CMK (cell line): Measurements from ENCODE around the gene SDC1.
A peak's percentile ranks its signal among the peaks of the same experiment; 100 is the strongest.
"Not testable (repeated sequence)": the region's sequence is repeated elsewhere in the genome, so short reads cannot be mapped to it uniquely, and the experiment has no call there.

Experiments
- DNase-seq: peaks from one replicate; pipeline ENCODE4 v3.0.0-alpha.2; 2010; ENCODE audit warnings: low read depth

The SDC1 gene

DNA sequence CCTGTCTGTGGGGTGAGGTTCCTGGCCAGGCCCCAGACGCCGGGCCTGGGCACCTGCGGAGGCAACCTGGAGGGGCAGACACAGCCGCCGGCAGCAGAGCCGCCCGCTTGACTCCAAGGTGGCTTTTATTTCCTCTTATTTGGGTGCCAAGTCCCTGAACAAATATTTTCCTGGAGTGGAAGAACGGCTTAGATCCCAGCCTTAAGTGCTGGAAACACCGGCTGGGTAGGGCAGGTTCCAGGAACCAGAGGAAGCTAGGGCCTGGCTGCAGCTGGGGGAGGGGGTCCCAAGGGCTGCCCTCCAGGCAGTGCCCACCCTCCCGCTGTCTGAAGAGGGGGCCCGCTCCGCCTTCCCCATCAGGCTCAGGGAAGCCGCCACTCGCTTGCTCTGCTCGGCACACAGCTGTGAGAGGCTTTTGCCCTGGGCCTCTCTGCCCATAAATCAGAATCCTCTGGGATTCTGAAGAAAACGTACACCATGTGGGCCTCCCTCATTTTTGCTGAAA lies 28.2 kb downstream of the SDC1 start:
- DNase-seq = no peak

- DNase-seq = no peak
Measured at GRCh38 chr2:20196053-20196656, 28.8 kb downstream of the SDC1 start.

DNA sequence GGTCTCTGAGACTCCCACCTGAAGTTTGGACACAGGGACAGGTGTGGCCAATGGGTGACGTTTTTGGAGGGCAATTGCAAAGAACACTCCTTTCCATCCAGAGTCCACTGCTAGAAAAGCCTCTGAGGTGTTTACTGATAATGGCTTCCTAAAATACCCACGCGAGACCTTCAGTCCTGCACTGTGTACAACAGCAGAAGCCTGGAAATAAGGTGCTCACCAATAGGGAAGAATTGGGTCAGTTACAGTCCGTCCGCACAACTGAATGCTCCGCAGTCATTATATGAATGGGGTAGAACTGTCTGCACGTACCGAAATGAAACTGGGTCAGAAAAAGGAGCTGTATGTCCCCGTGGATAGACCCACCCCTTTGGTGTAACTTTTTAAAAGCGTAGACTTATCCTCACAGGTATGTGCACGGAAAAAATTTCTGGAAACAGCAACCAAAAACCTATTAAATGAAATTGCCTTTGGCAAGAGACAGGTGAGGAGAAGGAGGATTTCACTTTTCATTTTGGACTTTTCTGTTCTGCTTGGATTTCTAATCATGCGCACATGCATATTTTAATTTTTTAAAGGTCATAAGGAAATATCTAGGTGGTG lies 29.4 kb downstream of the SDC1 start:
- DNase-seq = no peak

DNA sequence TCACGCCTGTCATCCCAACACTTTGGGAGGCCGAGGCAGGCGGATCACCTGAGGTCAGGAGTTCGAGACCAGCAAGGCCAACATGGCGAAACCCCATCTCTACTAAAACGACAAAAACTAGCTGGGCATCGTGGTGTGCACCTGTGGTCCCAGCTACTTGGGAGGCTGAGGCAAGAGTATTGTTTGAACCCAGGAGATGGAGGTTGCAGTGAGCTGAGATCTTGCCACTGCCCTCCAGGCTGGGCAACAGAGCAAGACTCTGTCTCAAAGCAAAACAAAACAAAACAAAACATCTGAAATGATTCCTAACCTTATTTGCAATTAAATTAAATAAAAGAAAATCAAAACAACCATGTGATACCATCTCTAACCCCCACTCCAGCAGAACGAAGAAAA lies 29.9 kb downstream of the SDC1 start:
- DNase-seq = not testable (repeated sequence)

DNA sequence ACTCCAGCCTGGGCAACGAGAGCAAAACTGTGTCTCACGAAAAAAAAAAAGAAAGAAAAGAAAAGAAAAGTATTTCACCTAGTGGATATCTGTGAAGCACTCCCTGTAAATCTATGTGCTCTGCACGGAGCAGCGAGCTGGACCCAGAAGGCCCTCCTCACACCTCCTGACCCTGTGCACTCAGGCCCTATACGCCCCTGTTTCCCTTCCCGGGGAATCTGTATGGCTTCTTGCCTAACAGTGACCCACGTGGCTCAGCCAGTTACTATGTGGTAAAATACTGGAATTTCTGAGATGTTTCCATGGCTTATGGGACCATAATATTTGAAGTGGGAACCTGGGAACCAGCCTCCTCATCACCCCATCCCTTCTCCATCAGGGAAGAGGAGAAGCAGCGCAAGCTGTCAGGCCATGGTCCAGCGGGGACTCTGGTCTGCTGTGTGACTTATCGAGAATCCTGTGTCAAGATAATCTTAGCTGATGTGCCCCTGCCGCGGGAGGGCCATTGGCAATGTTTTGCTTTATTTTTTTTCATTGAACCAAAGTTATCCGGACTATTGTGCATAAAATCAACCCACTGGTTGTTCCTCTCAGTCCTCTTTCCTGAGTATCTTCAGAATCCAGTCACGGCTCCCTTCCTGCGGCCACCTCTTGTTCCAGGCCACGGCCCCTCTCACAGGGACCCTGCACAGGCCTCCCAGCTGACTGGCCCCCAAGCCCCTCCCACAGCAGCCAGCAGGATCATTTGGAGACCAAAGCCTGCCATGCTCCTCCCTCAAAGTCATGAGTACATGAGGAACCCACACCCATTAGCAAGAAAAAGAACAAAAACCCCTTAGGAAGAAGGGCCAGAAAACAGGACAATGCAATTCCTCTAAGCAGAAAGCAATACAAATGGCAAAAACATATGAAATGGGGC lies 30.6 kb downstream of the SDC1 start:
- no peak for DNase-seq

DNA sequence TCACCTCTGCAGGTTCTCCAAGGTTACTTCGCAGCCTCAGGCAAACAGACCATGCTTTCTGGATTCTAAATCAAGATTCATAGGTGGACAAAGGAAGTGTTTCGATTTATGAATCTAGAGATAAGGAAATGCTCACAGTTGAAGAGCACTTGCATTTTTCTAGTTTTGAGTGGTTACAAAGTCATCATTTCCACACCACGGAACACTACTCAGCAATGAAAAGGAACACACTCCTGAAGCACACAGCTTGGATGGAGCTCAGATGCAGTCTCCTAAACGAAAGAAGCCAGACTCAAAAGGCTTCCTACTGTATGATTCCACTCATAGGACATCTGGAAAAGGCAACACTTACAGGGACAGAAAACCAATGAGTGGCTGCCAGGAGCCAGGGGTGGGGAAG lies 31.7 kb downstream of the SDC1 start:
- no peak for DNase-seq

GRCh38 chr2:20192781-20193180 lies 32.1 kb downstream of the SDC1 start:
- DNase-seq = no peak

DNA sequence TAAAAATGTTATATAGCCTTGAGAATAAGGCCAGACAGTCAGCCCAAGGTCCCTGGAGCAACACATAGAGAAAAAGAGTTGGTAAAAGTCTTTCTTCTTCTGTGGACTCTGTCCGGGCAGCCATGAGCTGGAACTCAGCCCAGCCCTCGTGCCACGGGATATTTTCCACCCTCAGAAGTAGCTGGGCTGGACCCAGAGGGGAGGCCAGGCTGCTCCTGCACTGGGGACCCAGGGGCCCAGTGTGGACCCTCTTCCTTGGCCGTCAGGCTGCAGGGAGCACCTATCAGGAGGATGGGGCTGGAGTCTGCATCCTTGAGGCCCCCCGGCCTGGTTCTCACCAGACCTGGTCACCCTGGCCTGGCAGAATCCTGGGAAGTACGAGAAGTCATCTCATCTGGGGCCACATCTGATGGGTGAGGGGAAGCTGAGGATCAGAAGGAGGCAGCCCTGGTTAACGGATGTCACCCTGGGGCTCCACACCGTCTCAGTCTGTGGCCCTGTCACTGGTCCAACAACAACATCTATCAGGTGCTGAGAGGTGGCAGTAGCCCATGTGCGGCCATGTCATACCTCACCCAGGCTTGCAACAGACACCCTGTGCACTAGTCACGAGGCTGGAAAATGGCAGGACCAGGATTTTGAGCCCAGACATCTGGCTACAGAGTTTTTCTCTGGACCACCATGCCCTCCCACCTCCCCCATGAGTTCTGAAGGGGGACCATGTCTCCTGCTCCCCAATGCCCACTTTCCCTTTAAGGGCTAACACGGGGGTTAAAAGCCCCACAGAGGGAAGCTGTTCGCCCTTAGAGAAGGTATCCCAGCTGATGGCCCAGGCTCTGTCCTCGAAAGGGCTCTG lies 33.0 kb downstream of the SDC1 start:
- DNase-seq = no peak

DNA sequence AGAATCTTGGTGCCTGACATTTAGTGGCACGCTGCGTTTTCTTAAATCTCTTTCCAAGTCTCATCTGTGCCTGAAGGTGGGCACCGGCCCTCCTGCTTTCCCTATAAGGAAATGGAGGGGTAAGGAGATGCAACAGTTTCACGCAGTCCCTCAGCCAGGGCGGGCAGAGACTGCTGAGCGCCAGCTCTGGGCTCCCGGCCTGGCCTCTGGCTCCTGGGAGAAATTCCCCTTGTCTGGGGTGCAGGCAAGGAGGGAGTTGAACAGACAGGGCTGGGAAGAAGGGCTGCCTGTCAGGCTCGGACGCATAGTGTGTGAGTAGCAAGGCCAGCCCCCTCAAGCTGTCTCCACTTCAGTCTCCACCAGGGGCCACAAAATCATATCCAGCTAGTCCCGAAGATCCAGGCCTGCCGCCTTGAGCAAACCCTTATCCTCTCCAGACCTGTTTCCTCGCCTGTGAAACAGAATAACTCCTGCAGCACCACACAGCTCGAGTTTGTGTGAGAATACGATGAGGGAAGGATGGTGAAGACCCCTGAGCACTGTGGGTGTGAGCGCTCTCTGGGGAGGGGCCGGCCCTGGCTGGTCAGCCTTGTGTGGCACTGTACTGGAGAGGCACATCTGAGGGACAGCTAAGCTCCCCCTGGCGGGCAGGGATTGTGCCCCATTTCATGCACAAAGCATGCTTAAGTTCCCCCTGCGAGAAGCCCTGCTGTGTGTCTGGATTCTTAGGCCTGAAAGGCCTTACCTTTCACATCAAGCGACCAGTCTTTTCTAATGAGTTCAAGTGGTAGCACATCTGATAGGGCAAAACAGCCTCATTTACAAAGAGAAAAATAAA lies 33.8 kb downstream of the SDC1 start:
- DNase-seq = no peak

DNA sequence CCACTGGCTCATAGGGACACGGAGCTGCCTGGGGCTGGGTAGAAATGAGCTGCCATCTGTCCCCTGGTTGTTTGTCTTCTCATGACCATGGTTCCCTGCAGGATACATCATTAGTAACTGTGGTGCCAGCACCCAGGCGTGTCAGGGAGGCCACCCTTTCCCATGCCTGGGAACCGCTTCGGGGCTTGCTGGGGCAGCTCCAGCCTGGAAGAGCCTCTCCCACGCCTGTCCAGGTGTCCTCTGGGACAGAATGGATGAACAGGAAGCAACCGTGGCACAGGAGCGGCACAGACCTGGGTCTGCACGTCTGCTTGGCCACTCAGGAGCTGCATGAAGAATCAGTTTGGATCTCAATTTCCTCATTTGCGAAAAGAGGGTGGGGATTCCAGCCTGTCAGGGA lies 34.8 kb downstream of the SDC1 start:
- no peak for DNase-seq

- DNase-seq = no peak
Measured at GRCh38 chr2:20189299-20189931, 35.5 kb downstream of the SDC1 start.

DNA sequence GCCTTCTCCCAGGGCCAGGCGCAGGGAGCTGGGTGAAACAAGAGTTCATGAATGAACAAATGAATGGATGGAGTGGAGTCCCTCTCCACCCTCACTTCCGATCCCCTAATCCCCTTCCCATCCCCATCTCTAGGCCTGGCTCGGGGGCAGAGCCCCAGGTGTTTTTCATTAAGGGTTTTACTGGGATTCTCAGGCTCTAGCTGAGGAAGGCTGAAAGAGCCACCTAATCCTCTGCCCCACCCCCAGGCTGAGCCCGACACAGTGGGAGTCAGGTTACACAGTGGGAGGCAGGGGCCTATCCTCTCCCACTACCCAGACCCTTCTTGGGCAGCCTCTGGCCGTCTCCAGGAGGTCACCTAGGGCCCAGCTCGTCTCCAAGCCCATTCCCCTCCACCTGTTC lies 36.1 kb downstream of the SDC1 start:
- DNase-seq = no peak

DNA sequence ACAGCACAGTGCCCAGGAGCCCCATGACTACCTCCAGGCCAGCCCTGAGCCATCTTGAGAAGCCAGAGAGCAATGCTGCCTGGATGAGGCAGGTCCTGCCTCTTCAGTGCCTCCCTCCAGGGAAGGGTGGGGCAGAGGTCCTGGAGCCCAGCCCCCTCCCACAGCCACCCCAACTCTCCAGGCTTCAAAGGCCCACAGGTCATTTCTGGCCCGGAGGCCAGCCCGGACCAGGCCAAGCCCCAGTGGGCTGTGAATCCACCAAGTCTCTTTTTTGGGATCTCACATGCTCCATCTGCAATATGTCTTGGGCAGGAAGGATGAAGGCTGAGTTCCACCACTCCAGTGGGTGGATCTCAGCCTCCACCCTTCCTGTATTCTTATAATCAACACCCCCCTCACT lies 36.7 kb downstream of the SDC1 start:
- DNase-seq = no peak

- DNase-seq = no peak
Measured at GRCh38 chr2:20187331-20187730, 37.6 kb downstream of the SDC1 start.

GRCh38 chr2:20186855-20187187 lies 38.1 kb downstream of the SDC1 start:
- DNase-seq = no peak

- DNase-seq = peak; percentile 24
Measured at GRCh38 chr2:20186078-20186854, 38.7 kb downstream of the SDC1 start.

- DNase-seq = no peak
Measured at GRCh38 chr2:20185176-20186022, 39.5 kb downstream of the SDC1 start.

GRCh38 chr2:20184067-20184938 lies 40.6 kb downstream of the SDC1 start:
- no peak for DNase-seq
